ENCODE measurements around the gene OXCT1.
A peak's percentile ranks its signal among the peaks of the same experiment; 100 is the strongest.
"Not testable (repeated sequence)": the region's sequence is repeated elsewhere in the genome, so short reads cannot be mapped to it uniquely, and the experiment has no call there.

Gene OXCT1

DNA sequence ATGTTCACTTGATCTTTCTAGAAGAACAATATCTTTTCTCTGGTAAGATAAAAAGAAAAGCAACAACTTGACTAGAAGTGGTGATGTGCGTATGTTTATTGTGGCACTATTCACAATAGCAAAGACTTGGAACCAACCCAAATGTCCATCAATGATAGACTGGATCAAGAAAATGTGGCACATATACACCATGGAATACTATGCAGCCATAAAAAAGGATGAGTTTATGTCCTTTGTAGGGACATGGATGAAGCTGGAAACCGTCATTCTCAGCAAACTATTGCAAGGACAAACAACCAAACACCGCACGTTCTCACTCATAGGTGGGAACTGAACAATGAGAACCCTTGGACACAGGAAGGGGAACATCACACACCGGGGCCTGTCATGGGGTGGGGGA is 140.8 kb downstream of the OXCT1 start:
- H3K27me3 Mint-ChIP-seq; H3K27ac Mint-ChIP-seq; H3K4me1 Mint-ChIP-seq; ATAC-seq (replicated peaks); H3K9me3 Mint-ChIP-seq; H3K4me3 Mint-ChIP-seq; DNase-seq: not testable (repeated sequence)
- peaks cover 20 to 42% of the 10 kb centered on the region in 2 donors for H3K36me3 Mint-ChIP-seq

- no peaks in the 10 kb centered on the region for H3K4me1 Mint-ChIP-seq
- no peaks in the 10 kb centered on the region for H3K9me3 Mint-ChIP-seq
- H3K36me3 Mint-ChIP-seq: peaks cover 19 to 42% of the 10 kb centered on the region in 2 donors
- H3K27ac Mint-ChIP-seq: no peak overlapping the region
- no peaks in the 10 kb centered on the region for H3K27me3 Mint-ChIP-seq
- ATAC-seq (replicated peaks) (no peak), DNase-seq (no peak)
- no peak overlapping the region for H3K4me3 Mint-ChIP-seq
Measured at GRCh38 chr5:41728281-41728680, 141.9 kb downstream of the OXCT1 start.

- Mint-ChIP-seq H3K27me3 (no peaks in the 10 kb centered on the region), H3K4me1 (no peaks in the 10 kb centered on the region)
Measured at GRCh38 chr5:41722359-41722950, 147.8 kb downstream of the OXCT1 start.

DNA sequence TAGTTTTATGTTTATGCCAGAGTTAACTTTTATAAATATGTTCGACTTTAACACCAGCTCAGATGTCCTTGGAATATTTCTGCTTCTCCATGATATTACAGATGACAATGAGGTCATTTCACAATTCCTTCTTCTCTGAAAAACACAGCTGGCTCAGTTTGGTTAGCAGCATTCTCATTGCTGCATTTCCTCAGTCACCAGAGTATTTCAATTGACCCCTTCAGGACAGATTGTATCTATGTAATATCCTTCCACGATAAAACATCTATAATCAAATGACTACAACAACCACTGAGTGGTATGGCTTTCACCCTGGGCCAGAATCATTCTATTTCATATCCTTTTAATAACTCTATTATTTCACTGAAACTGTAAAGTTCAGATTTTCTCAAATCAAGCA is 148.7 kb downstream of the OXCT1 start:
- Mint-ChIP-seq H3K4me3 (no peak overlapping the region), H3K27me3 (peaks cover 0 to 8% of the 10 kb centered on the region in 2 donors), H3K36me3 (peaks cover 0 to 5% of the 10 kb centered on the region in 2 donors), H3K9me3 (peaks cover 0 to 7% of the 10 kb centered on the region in 2 donors), H3K27ac (no peak overlapping the region), H3K4me1 (no peaks in the 10 kb centered on the region)
- ATAC-seq (replicated peaks) (no peak), DNase-seq (no peak)

More at GRCh38 chr5:41722359-41722950, 147.8 kb downstream of the OXCT1 start:
- Mint-ChIP-seq H3K27ac (no peak overlapping the region), H3K4me3 (no peak overlapping the region), H3K36me3 (peaks cover 0 to under 1% of the 10 kb centered on the region in 2 donors), H3K9me3 (no peaks in the 10 kb centered on the region)
- no peak for DNase-seq
- ATAC-seq (replicated peaks): no peak

GRCh38 chr5:41716382-41716781 is 153.8 kb downstream of the OXCT1 start:
- H3K36me3 Mint-ChIP-seq: peaks cover 0 to 5% of the 10 kb centered on the region in 2 donors
- no peak for ATAC-seq (replicated peaks)
- H3K4me1 Mint-ChIP-seq: no peaks in the 10 kb centered on the region
- H3K9me3 Mint-ChIP-seq: peaks cover 4 to 21% of the 10 kb centered on the region in 2 donors
- H3K27me3 Mint-ChIP-seq: peaks cover 0 to 8% of the 10 kb centered on the region in 2 donors
- H3K27ac Mint-ChIP-seq: no peak overlapping the region
- H3K4me3 Mint-ChIP-seq: no peak overlapping the region
- DNase-seq: no peak

GRCh38 chr5:41714446-41714845 is 155.8 kb downstream of the OXCT1 start:
- not testable (repeated sequence) for H3K27me3 Mint-ChIP-seq; H3K36me3 Mint-ChIP-seq; H3K27ac Mint-ChIP-seq; H3K4me3 Mint-ChIP-seq; ATAC-seq (replicated peaks); DNase-seq; H3K4me1 Mint-ChIP-seq
- peaks cover 4 to 21% of the 10 kb centered on the region in 2 donors for H3K9me3 Mint-ChIP-seq

GRCh38 chr5:41708604-41708940 is 161.7 kb downstream of the OXCT1 start:
- no peaks in the 10 kb centered on the region for H3K36me3 Mint-ChIP-seq
- peaks cover 0 to 10% of the 10 kb centered on the region in 2 donors for H3K27me3 Mint-ChIP-seq
- DNase-seq: no peak
- no peak for ATAC-seq (replicated peaks)
- H3K4me1 Mint-ChIP-seq: no peaks in the 10 kb centered on the region
- H3K4me3 Mint-ChIP-seq: no peak overlapping the region
- no peak overlapping the region for H3K27ac Mint-ChIP-seq
- peaks cover 4 to 21% of the 10 kb centered on the region in 2 donors for H3K9me3 Mint-ChIP-seq

DNA sequence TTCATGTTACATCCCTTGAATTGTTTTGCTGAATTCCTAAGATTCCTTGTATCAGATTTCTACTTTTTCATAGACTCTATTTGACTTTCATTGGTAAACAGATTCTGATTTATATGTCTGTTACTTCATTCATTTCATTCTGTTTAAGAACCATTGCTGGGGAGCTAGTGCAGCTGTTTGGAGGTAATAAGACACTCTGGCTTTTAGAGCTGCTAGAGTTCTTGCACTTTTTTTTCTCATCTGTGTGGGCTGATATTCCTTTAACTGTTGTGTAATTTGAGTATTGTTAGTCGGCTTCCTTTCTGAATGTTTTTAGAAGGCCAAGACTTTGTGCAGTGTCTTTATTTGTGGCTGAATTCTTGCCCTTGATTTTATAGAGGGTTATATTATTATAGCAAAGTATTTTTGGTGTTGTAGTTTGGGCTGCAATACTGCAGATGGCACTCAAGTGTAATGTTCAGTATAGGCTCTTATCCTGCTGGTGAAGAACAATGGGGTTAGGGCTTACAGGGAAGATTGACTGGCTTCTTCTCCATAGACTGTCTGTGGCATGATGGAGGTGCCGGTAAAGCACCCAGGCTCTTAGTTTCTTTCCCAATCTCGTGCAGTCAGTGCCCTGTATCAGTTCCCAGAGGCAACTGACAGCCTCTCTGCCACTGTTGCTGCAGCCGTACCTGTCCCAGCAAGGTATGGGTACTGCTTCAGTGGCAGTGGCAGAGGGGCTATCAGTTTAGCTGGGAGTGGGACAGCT is 162.2 kb downstream of the OXCT1 start:
- peaks cover 4 to 17% of the 10 kb centered on the region in 2 donors for H3K9me3 Mint-ChIP-seq
- H3K27me3 Mint-ChIP-seq: peaks cover 0 to 10% of the 10 kb centered on the region in 2 donors
- no peak for ATAC-seq (replicated peaks)
- H3K36me3 Mint-ChIP-seq: no peaks in the 10 kb centered on the region
- H3K4me3 Mint-ChIP-seq: no peak overlapping the region
- no peak overlapping the region for H3K27ac Mint-ChIP-seq
- no peaks in the 10 kb centered on the region for H3K4me1 Mint-ChIP-seq
- no peak for DNase-seq

DNA sequence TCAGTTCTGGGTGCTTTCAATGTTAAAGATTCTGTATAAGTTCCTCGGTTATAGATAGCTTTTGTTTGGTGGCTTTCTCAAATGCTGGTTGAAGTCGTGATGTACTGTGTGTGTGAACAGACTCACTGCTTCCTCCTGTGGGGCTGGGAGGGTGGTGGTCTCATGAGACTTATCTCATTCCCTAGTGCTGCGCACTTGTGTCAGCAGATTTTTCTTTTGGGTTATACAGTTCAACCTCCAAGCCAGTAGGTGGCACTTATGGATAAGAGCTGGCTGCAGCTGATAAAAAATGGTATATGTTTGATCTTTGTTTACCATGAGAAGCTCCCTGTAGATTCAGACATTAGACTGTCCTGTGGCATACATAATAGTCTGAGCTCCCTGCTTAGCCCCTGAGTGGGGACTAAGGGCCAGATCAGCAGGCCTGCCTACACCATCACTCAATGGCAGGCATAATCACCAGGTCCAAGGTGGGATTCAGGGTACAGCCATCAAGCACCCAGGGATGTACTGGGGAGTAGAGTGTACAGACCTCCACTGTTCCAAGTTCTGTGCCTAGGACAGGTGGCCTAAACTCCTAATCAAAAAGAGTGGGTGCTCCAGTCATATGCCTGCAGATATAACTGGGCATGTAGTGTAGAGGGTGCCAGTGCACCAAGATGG is 174.2 kb downstream of the OXCT1 start:
- no peak for DNase-seq
- no peaks in the 10 kb centered on the region for H3K36me3 Mint-ChIP-seq
- no peak overlapping the region for H3K27ac Mint-ChIP-seq
- H3K4me1 Mint-ChIP-seq: no peaks in the 10 kb centered on the region
- peaks cover 4 to 18% of the 10 kb centered on the region in 2 donors for H3K9me3 Mint-ChIP-seq
- peak in 1 of 2 donors; percentile 36 for ATAC-seq (replicated peaks)
- H3K27me3 Mint-ChIP-seq: peaks cover 0 to 5% of the 10 kb centered on the region in 2 donors
- H3K4me3 Mint-ChIP-seq: no peak overlapping the region

- H3K4me1 Mint-ChIP-seq: no peaks in the 10 kb centered on the region
- ATAC-seq (replicated peaks) (peak in 1 of 2 donors; percentile 36), DNase-seq (no peak)
- H3K4me3 Mint-ChIP-seq: no peak overlapping the region
- H3K9me3 Mint-ChIP-seq: peaks cover 0 to 2% of the 10 kb centered on the region in 2 donors
- H3K27me3 Mint-ChIP-seq: no peaks in the 10 kb centered on the region
- no peaks in the 10 kb centered on the region for H3K36me3 Mint-ChIP-seq
- H3K27ac Mint-ChIP-seq: no peak overlapping the region
Measured at GRCh38 chr5:41686767-41687166, 183.5 kb downstream of the OXCT1 start.

- no peaks in the 10 kb centered on the region for H3K9me3 Mint-ChIP-seq
- no peaks in the 10 kb centered on the region for H3K4me1 Mint-ChIP-seq
- ATAC-seq (replicated peaks) (no peak), DNase-seq (no peak)
- no peak overlapping the region for H3K4me3 Mint-ChIP-seq
- no peaks in the 10 kb centered on the region for H3K36me3 Mint-ChIP-seq
- no peak overlapping the region for H3K27ac Mint-ChIP-seq
- H3K27me3 Mint-ChIP-seq: no peaks in the 10 kb centered on the region
Measured at GRCh38 chr5:41686191-41686590, 184.0 kb downstream of the OXCT1 start.

DNA sequence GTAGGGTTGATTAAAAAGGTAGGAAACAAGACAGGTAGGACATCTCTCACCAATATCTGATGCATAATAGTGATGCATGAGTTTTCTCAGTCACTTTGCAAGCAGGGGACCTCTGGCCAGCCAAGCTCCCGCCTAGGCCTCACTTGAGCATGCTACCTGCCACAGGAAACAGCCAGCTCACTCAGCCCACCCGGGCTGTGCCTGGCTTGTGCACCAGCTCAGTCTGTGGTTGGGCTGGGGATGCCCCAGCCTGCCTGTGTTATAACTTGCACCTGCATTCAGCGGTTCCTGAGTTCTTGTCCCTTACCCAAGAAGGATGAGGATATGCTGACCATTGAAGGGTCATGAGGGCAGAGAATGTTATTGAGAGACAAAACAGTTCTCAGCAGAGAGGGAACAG is 187.0 kb downstream of the OXCT1 start:
- H3K36me3 Mint-ChIP-seq: peaks cover 0 to 2% of the 10 kb centered on the region in 2 donors
- no peaks in the 10 kb centered on the region for H3K27me3 Mint-ChIP-seq
- ATAC-seq (replicated peaks) (no peak), DNase-seq (no peak)
- H3K9me3 Mint-ChIP-seq: peaks cover 0 to 5% of the 10 kb centered on the region in 2 donors
- no peaks in the 10 kb centered on the region for H3K4me1 Mint-ChIP-seq
- no peak overlapping the region for H3K4me3 Mint-ChIP-seq
- H3K27ac Mint-ChIP-seq: no peak overlapping the region

- Mint-ChIP-seq H3K4me3 (no peak overlapping the region), H3K36me3 (peaks cover 0 to 2% of the 10 kb centered on the region in 2 donors), H3K27me3 (no peaks in the 10 kb centered on the region), H3K9me3 (peaks cover 0 to 5% of the 10 kb centered on the region in 2 donors), H3K27ac (no peak overlapping the region), H3K4me1 (no peaks in the 10 kb centered on the region)
- no peak for ATAC-seq (replicated peaks)
- no peak for DNase-seq
Measured at GRCh38 chr5:41682641-41683040, 187.6 kb downstream of the OXCT1 start.

DNA sequence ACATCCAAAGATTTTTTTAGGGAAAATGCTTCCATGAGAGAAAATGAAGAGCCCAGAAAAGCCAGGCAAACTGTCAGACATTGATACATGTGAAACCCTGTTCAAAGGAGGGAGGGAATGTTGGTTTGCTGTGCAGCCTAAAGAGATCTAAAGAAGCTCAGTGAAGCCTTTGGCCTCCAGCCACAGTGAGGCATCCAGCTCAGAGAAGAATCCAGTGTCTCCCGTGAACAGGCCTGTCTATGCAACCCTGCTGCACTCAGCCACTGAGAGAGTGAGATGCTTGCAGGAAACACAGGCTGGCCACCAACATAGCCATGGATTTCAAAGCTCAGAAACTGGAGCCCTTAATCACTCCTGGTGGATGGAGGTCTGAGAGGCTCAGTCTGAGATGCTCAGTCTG is 188.4 kb downstream of the OXCT1 start:
- Mint-ChIP-seq H3K4me3 (no peak overlapping the region), H3K27me3 (no peaks in the 10 kb centered on the region), H3K4me1 (no peaks in the 10 kb centered on the region), H3K9me3 (peaks cover 0 to 5% of the 10 kb centered on the region in 2 donors), H3K36me3 (peaks cover 0 to 2% of the 10 kb centered on the region in 2 donors), H3K27ac (no peak overlapping the region)
- DNase-seq (no peak), ATAC-seq (replicated peaks) (no peak)

All from stimulated activated naive B cell treated with anti-CD40 and anti-IgM and Interleukin-4, amounts not matched to agents 10 μg/mL and 1 μg/mL and 100 μg/mL, for 72 hours (primary cell).